ENCODE measurements around the gene MMP24OS.

MMP24OS gene

GRCh38 chr20:35314816-35315631, 37.1 kb upstream of the MMP24OS start:
- TF ChIP-seq L3MBTL2 (conservative IDR thresholded peaks at IDR 0.05) (no peak), LEF1 (IDR thresholded peaks at IDR 0.05; ENCODE audit: borderline replicate concordance) (no peak), BHLHE40 (IDR thresholded peaks at IDR 0.05; ENCODE audit: borderline replicate concordance) (no peak), SP1 (IDR thresholded peaks at IDR 0.05) (no peak), HDGF (IDR thresholded peaks at IDR 0.05; ENCODE audit: borderline replicate concordance) (no peak), TARDBP (IDR thresholded peaks at IDR 0.05) (no peak), FOXM1 (IDR thresholded peaks at IDR 0.05; ENCODE audit: borderline replicate concordance) (no peak), ZNF384 (IDR thresholded peaks at IDR 0.05) (no peak), PKNOX1 (IDR thresholded peaks at IDR 0.05) (no peak), FOXK2 (IDR thresholded peaks at IDR 0.05) (no peak), CTBP1 (IDR thresholded peaks at IDR 0.05; ENCODE audit: borderline replicate concordance) (no peak), SUZ12 (IDR thresholded peaks at IDR 0.05) (no peak), ARNT (IDR thresholded peaks at IDR 0.05) (no peak), ELF4 (IDR thresholded peaks at IDR 0.05) (no peak), FOXA1 (IDR thresholded peaks at IDR 0.05) (no peak), NFRKB (IDR thresholded peaks at IDR 0.05) (no peak)
- POLR2A ChIA-PET: no interaction called here
- CTCF ChIA-PET: interaction anchor here (1.0 kb wide), 1 partner anchor 11 kb away, joined by 3 read pairs; no protein-coding TSS in a partner anchor
- no peak for DNase-seq (ENCODE audit: extremely low spot score)

GRCh38 chr20:35312318-35312717, 34.4 kb upstream of the MMP24OS start:
- POLR2A ChIA-PET: interaction anchor here (1.3 kb wide), 1 partner anchor 142 kb away, joined by 3 read pairs; no protein-coding TSS in a partner anchor
- DNase-seq (ENCODE audit: extremely low spot score): no peak
- TF ChIP-seq LEF1 (IDR thresholded peaks at IDR 0.05; ENCODE audit: borderline replicate concordance): no peak
- no peak for TF ChIP-seq NFRKB (IDR thresholded peaks at IDR 0.05)
- no peak for TF ChIP-seq BHLHE40 (IDR thresholded peaks at IDR 0.05; ENCODE audit: borderline replicate concordance)
- TF ChIP-seq L3MBTL2 (conservative IDR thresholded peaks at IDR 0.05): no peak
- TF ChIP-seq ARNT (IDR thresholded peaks at IDR 0.05): no peak
- TF ChIP-seq ZNF384 (IDR thresholded peaks at IDR 0.05): no peak
- TF ChIP-seq PKNOX1 (IDR thresholded peaks at IDR 0.05): no peak
- TF ChIP-seq FOXK2 (IDR thresholded peaks at IDR 0.05): no peak
- TF ChIP-seq ELF4 (IDR thresholded peaks at IDR 0.05): no peak
- TF ChIP-seq CTBP1 (IDR thresholded peaks at IDR 0.05; ENCODE audit: borderline replicate concordance): no peak
- no peak for TF ChIP-seq TARDBP (IDR thresholded peaks at IDR 0.05)
- no peak for TF ChIP-seq SP1 (IDR thresholded peaks at IDR 0.05)
- no peak for TF ChIP-seq HDGF (IDR thresholded peaks at IDR 0.05; ENCODE audit: borderline replicate concordance)
- no peak for TF ChIP-seq FOXA1 (IDR thresholded peaks at IDR 0.05)
- TF ChIP-seq FOXM1 (IDR thresholded peaks at IDR 0.05; ENCODE audit: borderline replicate concordance): no peak
- TF ChIP-seq SUZ12 (IDR thresholded peaks at IDR 0.05): no peak

GRCh38 chr20:35311822-35312221, 33.9 kb upstream of the MMP24OS start:
- POLR2A ChIA-PET: interaction anchor here (1.3 kb wide), 1 partner anchor 143 kb away, joined by 3 read pairs; no protein-coding TSS in a partner anchor
- TF ChIP-seq ARNT (IDR thresholded peaks at IDR 0.05) (no peak), FOXA1 (IDR thresholded peaks at IDR 0.05) (no peak), NFRKB (IDR thresholded peaks at IDR 0.05) (no peak), BHLHE40 (IDR thresholded peaks at IDR 0.05; ENCODE audit: borderline replicate concordance) (no peak), FOXK2 (IDR thresholded peaks at IDR 0.05) (no peak), PKNOX1 (IDR thresholded peaks at IDR 0.05) (no peak), ZNF384 (IDR thresholded peaks at IDR 0.05) (no peak), HDGF (IDR thresholded peaks at IDR 0.05; ENCODE audit: borderline replicate concordance) (no peak), SP1 (IDR thresholded peaks at IDR 0.05) (no peak), TARDBP (IDR thresholded peaks at IDR 0.05) (no peak), L3MBTL2 (conservative IDR thresholded peaks at IDR 0.05) (no peak), FOXM1 (IDR thresholded peaks at IDR 0.05; ENCODE audit: borderline replicate concordance) (no peak), CTBP1 (IDR thresholded peaks at IDR 0.05; ENCODE audit: borderline replicate concordance) (no peak), ELF4 (IDR thresholded peaks at IDR 0.05) (no peak), LEF1 (IDR thresholded peaks at IDR 0.05; ENCODE audit: borderline replicate concordance) (no peak), SUZ12 (IDR thresholded peaks at IDR 0.05) (no peak)
- CTCF ChIA-PET: no interaction called here
- no peak for DNase-seq (ENCODE audit: extremely low spot score)

More at GRCh38 chr20:35312318-35312717, 34.4 kb upstream of the MMP24OS start:
- CTCF ChIA-PET: no interaction called here

- ChIA-PET CTCF (no interaction called here), POLR2A (no interaction called here)
- no peak for DNase-seq (ENCODE audit: extremely low spot score)
- TF ChIP-seq HDGF (IDR thresholded peaks at IDR 0.05; ENCODE audit: borderline replicate concordance) (no peak), CTBP1 (IDR thresholded peaks at IDR 0.05; ENCODE audit: borderline replicate concordance) (no peak), BHLHE40 (IDR thresholded peaks at IDR 0.05; ENCODE audit: borderline replicate concordance) (no peak), FOXA1 (IDR thresholded peaks at IDR 0.05) (no peak), NFRKB (IDR thresholded peaks at IDR 0.05) (no peak), LEF1 (IDR thresholded peaks at IDR 0.05; ENCODE audit: borderline replicate concordance) (no peak), PKNOX1 (IDR thresholded peaks at IDR 0.05) (no peak), L3MBTL2 (conservative IDR thresholded peaks at IDR 0.05) (no peak), SUZ12 (IDR thresholded peaks at IDR 0.05) (no peak), TARDBP (IDR thresholded peaks at IDR 0.05) (no peak), ELF4 (IDR thresholded peaks at IDR 0.05) (no peak)
Observed at GRCh38 chr20:35311409-35311808, 33.5 kb upstream of the MMP24OS start.

Data from HEK293T (cell line).